Stimulated activated CD8-positive, alpha-beta memory T cell treated with anti-CD3 and anti-CD28 coated beads, Interleukin-7, amount 100 ng/mL, for 48 hours (primary cell): ENCODE measurements around the gene LMTK3.

Source experiments
- DNase-seq, 2 donors: peaks; one replicate each; pipeline ENCODE4 v3.0.0-alpha.2; 2020; ENCODE audit warnings: low read depth in 1 of 2; ENCODE audit errors: extremely low read depth in 1 of 2

The LMTK3 gene

DNA sequence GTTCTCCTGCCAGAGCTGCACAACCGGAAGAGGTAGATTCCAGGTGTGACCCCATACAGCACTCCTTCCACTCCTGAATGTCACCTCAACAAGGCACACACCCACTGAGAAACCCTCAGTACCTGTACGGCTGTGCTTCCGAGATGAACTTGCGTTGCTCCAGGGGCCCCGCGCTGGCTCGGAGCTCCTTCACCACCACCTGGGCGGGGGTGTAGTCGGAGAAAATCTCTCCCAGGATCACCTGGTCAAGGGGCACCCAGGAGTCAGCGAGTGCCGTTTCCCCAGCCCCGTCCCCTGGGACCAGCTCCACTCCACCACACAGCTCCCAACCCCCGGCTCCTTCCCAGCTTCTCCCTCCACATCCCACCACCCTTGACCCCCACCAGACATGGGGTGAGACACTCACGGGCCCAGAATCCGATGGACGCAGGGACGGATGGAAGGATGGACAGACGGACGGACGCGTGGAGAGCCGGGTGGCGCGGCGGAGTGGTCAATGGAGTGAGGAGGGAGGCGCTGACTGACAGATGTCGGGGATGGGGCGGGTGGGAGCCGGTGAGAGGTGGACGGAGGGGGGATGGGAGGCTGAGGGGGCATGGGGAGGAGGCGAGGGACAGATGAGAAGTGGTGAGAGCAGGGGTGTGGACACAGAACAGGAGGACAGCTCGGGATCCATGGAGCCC, 2.8 kb downstream of the LMTK3 start:
- no peak for DNase-seq

DNA sequence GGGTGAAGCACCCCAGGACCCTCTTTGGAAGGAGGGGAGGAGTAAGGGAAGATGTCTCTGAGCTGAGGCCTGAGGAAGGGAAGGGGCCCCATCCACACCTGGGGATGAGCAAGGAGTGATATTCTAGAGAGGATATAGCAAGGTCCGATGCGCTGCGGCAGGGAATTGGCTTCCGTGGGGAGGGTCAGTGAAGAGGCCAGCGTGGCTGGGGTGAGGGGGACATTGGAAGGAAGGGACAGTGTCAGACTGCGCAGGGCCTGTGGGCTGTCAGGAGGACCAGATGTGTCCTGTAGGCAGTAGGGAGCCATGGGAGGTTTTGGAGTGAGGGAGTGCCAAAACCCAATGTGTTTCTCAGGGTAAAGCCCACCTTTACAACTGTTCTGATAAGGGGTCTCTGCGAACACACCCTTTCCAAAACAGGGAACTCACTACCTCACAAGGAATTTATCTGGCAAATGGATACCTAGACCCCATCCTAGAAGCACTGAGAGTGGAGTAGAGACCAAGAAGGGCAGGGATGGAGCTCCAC, 3.7 kb downstream of the LMTK3 start:
- DNase-seq = no peak

DNA sequence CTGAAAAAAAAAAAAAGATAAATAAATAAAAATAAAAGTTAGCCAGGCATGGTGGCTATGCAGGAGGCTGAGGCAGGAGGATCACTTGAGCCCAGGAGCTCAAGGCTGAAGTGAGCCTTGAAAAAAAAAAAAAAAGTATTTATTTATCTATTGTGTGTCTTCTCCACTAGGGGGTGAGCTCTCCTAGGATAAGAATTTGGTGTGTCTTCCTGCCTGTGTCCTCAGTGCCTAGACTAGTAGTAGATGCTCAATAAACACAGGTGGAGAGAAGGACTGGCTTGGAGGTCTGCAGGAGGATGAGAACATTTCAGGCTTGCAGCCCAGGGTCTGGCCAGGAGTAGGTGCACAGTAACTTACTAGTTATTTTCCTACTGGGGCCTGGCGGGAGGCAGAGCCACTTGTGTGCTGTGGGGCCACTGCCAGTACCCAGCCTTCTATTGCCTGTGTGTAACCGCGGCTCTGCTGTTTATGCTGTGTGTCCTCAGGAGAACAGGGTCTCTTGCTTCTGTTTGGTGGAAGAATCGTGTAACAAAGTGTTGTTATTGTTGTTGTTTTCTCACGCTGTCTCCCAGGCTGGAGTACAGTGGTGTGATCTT, 5.4 kb downstream of the LMTK3 start:
- no peak for DNase-seq

DNA sequence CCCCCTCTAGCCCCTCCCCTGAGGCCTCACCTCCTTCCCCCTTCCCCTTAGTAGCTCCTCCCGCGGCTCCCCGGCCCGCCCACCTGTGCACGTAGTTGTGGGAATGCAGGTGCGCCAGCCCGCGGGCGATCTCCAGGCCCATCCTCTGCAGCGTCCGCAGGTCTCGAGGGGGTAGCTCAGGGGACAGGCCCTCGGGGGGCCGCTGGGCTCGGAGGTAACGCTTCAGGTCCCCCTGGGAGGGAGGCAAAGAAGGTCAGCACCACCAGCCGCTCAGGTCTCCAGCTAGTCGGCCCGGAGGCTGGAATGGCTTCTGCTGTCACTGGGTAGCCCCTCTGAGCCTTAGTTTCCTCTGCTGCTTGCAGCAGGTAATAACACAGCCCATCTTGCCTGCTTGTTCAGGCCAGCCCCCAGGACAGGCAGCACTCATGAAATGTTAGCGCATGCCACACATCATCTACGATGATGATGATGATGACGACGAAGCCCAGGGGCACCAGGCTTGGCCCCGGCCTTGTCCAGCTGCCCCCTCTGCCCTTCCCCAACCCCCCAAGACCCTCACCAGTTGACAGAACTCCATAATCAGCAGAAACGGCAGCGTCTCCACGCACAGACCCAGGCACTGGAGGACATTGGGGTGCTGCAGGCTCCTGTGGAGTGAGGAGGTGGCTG, 9.2 kb downstream of the LMTK3 start:
- no peak for DNase-seq

DNA sequence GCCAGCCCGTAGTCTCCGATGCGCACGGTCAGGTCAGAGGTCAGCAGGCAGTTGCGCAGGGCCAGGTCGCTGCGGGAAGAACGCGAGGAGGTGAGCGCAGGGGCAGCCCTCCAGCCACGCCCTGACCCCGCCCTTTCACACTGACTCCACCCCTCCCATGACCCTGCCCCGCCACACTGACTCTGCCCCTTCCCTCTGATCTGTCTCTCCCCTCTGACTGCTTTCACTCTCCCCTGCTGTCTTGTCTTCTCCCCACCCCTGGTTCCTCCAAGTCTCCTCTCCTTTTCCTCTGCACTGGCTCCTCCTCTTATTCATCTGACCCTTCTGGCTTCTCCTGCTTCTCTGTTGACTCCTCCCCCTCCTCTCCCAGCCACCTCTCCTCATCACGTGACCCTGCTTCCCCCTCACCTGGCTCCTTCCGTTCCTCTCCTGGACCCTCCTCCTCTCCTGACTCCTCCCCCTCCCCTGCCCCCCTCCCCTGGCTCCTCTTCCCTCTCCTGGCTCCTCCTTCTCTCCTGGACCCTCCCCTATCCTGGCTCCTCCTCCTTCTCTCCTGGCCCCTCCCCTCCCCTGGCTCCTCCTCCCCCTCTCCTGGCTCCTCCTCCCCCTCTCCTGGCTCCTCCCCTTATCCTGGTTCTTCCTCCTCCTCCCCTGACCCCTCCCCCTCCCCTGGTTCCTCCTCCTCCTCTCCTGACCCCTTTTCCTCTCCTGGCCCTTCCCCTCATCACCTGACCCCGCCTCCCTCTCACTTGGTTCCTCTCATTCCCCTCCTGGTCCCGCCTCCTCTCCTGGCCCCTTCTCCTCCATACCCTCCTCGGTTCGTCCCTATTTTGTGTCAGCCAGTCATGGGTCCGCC, 9.9 kb downstream of the LMTK3 start:
- DNase-seq = no peak

DNA sequence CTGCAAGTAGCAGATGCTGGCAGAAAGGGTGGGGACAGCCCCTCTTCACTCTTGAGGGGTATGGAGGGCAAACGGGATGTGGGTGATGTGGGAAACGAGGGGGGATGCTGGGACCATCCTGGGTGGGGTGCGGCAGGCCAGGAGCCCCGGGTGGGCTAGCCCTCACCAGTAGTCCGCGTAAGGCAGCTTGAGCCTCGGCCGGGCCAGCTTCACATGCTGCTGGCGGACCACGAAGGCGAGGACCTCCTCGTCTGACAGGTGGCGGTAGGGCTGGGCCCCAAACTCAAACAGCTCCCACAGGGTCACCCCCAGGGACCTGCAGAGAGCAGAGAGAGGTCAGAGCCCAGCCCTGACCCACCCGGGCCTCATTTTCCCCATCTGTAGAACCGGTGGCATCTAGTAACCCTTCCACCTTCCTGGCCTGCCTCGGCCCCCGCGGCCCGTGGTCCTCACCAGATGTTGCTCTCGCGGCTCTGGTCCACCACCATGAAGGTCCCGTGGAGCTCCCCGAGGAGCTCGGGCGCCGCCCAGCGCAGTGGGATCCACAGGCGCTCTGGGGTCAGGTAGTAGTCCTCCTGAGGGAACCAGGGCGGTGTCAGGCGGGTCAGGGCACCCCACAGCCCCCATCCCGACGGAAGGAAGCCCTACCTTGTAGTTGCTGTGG, 10.7 kb downstream of the LMTK3 start:
- DNase-seq = no peak

DNA sequence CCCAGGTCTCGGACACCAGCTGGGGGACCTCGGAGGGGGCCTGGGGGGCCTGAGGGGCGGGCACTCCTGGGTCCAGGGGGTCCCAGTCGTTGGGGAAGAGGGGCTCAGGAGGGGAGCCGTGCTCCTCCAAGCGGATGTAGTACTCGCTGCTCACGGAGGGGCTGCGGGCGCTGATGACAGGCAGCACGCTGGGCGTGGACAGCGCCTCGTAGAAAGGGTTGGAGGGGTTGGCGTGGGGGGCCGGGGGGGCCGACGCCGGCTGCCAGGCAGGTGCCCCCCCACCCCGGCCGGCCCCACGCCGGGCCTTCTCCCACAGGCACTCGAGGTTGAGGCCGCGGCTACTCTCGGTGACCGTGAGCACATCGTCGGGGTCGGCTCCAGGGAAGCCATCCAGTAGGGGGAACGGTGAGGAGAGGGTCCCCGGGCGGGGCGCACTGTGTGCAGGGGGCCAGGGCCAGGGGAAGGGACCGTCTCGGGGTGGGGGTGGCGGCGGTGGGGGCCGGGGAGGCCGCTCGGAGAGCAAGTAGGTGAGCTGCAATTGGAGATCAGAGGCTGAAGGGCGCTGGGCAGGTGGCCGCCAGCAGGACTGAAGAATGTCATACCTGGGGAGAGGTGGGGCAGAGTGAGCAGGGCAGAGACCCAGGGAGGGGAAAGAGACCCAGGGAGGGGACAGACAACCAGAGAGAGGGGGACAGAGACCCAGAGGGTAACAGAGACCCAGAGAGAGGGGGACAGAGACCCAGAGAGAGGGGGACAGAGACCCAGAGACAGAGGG, 12.1 kb downstream of the LMTK3 start:
- no peak for DNase-seq

DNA sequence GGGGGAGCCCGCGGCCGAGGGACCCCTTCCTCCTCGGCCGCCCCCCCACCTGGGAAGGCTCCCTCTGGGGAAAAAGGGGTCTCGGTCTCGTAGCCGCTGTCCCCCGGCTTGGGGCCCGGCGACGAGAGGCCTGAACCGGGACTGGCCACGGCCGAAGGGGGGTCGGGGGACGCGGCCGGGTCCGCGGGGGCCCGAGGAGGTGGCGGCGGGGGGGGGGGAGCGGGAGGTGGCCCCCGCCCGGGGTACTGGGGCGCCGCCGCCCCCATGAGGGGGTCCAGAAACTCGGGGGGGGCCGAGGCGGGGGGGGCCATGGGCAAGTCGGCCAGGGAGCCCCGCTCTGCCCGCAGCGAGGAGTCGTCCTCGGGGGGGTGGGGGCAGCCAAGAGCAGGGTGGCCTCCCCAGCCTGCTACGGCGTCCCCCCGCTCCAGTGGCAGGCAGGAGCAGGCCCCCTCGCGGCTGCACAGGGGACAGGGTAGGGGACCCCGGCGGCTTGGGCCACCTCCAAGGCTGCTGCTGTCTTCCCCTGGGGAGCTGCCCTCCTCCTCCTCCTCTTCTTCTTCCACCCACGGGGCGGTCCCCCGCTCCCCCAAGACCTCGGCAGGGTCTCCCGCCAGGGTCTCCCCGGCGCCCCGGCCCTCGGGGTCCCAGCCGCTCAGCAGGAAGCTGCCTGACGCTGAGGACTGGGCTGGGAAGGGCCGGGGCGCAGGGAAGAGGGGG, 12.9 kb downstream of the LMTK3 start:
- DNase-seq = no peak

DNA sequence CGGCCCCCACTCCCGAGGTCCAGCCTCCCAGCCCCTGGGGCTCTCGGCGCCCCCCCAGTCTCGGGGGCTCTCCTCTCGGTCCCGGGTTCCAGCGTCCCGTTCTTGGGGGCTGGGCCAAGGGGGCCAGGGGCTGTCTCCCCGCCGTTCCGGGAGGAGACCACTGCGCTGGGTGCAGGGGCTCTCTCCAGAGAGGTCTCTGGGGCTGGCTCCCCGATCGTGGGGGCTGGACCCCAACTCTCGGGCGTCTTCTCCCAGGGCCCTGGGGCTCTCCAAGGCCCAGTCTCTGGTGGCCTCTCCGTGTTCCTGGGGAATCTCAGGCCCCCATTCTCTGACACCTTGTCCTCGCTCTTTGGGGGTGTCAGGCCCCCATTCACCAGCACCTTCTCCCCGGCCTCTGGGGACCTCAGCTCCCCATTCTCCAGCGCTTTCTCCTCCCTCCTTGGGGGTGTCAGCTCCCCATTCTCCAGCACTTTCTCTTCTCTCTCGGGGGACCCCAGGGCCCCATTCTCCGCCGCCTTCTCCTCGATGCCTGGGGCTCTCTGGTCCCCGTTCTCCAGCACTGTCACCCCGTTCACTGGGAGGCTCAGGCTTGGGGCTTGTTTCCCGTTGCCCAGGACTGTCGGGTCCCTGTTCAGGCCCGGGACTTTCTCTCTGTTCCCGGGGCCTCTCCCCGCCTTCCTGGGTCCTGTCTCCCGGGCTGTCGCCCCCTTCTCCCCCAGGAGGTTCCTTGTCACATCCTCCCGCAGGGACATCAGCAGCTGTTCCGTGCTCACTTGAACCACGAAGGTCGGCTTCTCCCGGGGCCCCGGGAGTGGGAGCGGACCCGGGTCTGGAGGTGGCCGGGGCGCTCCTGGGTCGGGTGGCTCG, 13.7 kb downstream of the LMTK3 start:
- DNase-seq = no peak

DNA sequence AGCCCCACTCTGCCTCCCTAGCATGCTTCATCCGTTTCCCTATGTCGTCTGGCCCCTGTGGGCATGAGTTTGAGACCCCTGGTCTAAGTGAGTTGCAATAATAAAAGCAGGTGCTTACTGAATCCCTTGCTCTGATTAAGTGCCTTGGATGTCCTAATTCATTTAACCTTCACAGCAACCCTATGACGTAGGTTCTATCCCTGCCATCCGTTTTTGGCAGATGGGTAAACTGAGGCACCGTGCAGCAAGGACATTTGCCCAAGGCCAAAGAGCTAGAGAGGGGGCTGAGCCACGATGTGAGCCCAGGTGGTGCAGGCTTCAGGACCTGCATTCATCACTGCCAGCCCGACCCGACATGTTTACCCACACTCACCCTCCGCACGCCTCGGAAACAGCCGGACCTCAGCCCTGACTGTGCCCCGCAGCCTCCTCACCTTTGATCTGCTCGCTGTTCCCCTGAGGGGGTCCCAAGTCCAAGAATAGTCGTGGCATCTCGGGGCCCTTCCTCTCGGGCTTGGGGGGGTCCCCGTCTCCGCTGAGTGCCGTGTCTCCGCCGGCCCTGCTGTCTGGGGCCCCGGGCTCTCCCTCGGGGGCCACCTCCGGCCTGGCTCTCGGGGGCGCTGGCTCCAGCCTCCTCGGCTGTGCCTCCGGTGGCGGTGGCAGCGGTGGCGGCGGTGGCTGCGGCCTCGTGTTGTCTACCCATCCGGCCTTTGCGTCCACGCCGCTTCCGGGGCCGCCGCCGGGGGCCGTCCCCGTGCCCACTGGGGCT, 14.5 kb downstream of the LMTK3 start:
- DNase-seq = no peak

DNA sequence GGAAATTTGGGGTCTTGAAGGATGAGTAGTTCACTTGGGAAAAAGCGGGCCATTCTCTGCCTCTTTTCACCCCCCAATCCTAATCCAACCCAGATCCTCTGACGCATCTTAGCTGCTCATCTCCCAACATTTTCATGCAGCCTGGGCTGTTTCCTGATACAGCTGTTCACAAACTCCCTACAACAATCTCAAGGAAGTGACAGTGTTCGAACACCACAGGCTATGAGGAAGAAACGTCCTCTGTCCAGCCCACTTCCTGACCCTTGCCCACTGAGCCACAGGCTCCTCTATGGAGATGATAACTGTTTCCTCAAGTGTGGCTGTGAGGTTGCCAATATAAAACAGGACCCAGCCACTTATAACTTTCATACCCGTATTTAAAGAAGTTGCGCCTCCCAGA, 16.2 kb downstream of the LMTK3 start:
- DNase-seq = no peak

DNA sequence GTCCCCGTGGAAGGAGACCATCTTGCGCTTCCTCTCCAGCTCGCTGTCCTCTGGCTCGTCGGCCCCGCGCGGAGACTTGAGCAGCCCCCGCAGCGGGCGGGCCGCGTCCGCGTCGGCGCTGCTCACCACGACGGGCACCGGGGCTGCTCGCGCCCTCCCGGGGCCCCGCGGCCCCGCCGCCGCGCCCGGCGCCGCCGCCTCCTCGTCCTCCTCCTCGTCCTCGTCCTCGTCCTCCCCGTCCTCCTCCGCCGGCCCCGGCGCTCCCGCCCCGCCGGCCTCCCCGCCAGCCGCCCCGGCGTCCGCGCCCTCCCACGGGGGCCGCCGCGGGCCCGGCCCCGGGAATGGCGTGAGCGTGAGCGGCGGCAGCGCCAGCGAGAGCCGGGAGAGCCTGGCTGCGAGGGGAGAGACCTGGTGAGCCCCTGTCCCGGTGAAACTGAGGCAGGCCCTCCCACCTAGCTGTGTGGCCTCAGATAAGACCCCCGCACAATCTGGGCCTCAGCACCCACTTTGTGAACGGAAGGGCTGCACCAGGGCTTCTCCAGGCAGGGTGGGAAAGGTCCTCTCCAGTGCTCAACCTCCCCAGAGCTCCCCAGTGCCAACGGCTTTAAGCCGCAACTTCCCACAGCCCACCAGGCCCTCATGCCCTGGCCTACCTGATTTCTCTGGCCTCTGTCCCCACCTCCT, 17.8 kb downstream of the LMTK3 start:
- DNase-seq = no peak

DNA sequence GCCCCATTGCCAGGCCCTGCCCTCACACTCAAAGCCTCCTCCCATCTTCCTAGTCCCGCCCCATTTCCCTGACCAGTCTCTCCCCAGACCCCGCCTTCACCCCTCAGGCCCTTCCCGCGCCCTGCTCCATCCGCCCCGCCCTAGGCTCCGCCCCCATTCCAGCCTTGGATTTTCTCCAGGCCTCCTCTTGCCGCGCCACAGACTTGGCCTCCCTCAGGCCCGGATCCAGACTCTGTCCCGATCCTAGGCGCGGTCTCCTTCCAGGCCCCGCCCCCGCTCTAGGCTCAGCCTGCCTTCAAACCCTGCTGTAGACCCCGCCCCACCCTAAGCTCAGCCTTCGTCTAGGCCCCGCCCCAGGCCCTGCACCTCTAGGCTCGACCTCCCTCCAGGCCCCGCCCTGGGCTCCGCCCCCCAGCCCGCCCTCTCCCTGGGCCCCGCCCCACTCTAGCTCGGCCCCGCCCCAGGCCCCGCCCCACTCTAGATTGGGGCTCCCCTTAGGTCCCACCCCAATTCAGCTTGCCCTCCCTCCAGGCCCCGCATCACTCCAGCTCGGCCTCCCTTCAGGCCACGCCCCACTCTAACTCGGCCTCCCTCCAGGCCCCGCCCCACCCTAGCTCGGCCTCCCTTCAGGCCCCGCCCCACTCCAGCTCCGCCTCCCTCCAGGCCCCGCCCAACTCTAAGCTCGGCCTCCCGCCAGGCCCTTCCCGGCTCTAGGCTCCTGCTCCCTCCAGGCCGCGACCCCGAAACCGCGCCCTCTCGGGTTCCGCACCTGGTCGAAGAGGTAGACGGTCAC, 18.5 kb downstream of the LMTK3 start:
- peak; percentile 66 to 82 for DNase-seq

DNA sequence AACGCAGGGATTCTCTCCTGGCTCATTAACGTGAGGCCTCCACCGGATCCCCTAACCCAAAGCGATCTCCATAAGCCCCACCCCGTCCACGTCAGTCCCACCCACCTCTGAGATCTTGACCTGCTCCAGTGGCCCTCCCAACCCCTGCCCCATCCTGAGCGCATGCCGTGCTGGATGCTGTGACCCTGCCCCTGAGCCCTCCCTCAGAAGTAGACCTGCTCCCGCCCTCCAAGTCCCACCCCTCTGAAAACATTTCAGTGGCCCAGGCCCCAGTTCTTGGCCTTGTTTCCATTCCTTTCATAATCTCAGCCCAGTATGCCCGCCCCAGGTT, 19.9 kb downstream of the LMTK3 start:
- no peak for DNase-seq

DNA sequence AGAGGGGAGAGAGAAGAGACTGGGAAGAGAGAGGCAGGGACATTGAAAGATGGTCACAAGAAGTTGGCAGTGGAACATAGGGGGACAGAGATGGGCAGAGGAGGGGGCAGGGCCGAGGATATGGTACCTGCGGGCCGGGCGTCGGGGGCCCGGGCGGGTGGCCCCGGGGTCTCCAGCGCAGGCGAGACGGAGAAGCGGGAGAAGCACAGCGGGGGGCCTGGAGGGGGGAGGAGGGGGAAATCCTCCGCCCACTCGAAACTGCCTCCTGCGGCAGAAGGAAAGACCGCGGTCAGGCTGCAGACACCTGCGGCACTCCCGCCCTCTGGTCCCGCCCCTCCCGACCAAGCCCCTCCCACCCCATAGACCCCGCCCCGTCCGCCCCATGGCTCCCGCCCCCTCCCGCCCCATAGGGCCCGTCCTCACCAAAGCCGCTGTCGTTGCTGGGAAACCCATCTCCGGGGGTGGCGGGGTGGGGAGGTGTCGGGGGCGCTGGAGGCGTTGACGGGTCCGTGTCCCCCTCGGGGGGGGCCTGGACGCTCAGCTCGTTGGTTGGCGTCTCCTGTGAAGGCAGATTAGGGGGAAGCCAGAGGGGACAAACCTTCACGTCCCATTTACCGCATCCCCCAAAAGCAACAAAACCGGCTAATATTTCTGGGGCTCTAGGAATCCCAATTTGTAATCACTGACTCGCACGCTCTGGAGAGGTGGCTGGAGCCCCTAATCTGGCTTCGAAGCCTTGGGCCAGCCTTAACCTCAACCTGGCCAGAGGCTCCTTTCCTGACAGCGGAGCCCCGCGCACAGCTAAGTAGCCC, 20.4 kb downstream of the LMTK3 start:
- no peak for DNase-seq
